ENCODE data around the gene RAP1GAP.

The RAP1GAP gene

DNA sequence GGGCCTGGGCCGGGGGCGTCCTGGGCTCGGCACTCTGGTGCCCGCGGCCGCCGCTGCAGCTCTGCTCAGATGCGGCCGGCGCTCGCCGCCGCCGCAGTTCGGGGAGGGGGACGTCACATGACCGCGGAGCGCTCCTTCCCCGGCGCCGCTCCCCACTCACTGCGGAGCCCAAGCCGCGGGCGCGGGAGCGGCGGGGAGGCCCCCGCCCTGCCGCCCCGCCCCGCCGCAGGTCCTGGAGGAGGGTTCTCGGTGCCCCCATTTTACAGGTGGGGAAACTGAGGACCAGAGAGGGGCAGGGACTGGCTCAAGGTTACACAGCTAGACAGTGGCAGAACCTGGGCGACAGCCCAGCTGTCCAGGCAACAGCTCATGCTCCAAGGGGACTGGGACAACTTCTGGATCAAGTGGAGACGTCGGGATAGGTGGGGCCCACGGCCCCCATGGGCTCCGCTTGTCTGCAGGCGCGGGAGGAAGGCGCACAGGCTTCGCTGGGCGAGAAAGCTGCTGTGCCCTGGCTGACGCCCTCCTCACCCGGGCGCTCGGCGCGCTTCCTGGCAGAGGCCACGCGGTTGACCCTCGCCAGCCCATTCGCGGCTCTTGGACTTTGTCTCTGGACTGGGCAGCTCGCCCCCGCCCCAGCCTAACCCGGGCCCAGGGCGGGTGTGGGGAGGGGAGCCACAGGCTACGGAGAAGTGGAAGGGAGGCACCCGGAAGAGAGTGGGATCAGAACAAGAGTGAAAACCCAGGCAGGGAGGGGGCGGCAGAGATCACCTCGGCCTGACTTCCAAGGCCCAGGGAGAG is at the start of gene RAP1GAP:
Gene RAP1GAP (minus strand): TSS at position 100 of the 801 bp plus-strand sequence. CDS start 49,325 bp downstream, outside the sequence.
- FAIRE-seq: no peak

DNA sequence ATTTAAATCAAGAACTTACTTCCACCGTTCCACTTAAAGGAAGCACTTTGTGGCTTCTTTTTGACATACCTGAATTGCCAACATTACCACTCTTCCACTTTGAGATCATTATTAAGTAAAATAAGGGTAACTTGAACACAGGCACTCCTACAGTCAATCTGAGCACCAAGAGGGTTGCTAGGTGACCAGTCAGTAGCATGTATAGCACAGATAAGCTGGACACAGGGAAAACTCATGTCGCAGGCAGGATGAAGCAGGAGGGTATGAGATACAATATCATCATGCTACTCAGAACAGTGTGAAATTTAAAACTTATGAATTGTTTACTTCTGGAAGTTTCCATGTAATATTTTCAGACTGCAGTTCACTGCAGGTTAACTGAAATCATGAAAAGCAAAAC is 47.0 kb upstream of the RAP1GAP start:
- no peak for FAIRE-seq

DNA sequence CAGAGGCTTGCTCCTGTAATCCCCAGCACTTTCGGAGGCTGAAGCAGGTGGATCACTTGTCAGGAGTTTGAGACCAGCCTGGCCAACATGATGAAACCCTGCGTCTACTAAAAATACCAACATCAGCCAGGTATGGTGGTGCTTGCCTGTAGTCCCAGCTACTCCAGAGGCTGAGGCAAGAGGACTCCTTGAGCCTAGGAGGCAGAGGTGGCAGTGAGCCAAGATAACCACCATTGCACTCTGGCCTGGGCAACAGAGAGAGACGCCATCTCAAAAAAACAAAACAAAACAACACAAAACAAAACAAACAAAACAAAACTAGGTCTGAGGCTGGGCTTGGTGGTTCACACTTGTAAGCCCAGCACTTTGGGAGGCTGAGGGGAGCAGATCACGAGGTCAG is 38.7 kb upstream of the RAP1GAP start:
- no peak for FAIRE-seq

DNA sequence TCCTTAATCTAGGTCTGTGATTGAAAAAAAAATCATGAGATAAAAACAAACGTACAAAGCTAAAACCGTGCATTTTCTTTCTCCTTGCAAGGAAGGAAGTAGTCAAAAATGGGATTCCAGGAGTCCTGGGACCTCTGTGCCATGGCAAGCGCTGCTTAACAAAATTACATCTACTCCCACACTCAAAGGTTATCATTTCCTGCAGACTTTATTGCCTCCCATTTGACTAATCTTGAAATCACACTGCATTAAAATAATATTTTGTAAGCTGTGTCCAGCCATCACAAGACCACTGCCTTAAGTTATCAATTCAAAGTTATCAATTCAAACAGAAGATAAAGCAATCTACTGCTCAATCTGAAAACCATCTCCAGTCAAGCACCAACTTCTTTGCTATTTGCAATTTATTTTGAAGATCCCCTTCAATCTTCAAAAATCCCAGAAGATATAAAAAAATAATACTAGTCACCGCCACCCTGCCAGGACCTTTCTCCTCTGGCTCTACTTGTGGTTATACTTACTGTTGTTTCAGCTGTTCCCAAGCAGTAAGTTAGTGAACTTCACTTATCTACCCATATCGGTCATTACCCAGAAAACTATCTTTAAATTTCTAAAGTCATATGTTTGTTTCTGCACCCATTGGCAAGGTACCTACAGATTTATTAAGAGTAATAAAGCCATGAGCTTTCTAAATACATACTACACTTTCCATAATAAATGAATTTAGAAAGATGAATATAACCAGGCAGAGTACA is 38.1 kb upstream of the RAP1GAP start:
- FAIRE-seq: no peak

DNA sequence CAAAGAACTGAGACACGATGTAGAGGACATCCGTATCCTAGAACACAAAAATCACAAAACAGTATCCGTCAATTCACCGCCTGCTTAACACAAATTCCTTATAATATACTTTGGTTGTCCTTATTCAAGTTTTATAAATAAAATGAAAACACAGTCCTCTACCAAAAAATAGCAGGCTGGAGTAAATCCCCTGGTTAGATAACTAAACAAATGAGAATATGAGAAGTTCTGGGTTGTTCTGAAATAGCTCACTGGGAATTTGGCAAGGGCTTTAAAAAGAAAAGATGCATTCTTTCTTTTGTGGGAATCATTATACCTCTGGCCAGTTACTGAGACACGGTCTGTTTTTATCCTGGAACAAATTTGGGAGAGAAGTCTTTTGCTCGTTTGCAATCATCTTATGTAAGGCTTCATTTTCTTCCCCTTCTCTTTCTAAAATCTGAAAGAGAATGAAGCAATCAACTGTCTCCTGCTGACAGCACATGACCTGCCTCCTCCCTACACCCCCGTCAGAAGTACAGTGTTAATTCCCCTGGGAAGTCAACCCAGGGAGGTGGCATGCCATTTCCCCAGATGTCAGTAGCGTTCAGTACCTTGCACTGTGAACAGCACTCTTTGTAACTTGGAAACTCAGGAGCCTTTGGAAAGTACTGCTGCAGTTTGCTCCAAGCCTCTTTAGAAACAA is 37.1 kb upstream of the RAP1GAP start:
- no peak for FAIRE-seq

DNA sequence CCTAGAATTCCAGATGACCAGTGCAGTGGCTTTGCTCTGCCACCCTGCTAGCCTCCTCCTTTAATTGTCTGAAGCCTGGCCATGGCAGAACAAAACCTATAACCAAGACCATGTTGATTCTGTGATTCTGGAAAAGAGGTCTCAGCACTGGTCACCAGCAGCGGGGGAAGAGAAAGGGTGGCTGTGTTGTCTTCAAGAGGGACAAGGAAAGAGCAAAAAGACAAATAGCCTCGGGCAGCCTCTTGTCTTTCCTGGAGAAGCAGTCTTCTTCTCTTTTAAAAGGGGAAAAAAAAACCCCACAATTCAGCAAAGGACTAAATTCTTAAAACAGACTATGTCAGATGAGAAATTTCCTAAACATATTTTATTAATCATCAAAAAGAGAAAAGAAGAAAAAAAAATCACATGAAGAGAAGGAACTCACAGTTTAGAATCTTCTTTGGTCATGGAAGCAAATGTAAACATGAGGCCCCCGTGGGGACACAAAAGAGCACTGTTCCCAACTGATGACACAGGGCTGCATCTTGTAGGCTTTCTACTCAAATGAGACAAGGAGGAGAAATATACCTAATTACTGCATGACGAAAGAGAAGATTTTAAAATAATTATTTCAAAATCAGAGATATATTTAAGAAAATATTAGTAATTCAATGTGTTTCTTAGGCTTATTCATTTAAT is 36.3 kb upstream of the RAP1GAP start:
- FAIRE-seq: no peak

DNA sequence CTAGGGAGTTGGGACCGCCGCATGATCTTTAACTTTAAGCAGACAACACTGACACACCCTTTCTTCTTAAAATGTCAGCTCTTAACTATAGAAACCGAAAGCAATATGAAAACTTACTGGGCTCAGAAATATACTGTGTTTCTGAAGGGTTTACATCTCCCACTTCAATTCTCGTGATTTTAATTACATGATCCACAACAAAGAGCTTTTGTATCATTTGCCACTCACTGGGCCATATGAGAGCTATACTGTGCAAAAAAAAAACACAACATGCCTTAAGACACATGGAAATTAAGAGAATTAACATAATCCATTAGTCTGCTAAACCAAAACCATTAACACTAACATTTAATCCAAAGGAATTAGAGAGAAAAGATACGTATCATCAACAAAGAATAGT is 35.0 kb upstream of the RAP1GAP start:
- no peak for FAIRE-seq

DNA sequence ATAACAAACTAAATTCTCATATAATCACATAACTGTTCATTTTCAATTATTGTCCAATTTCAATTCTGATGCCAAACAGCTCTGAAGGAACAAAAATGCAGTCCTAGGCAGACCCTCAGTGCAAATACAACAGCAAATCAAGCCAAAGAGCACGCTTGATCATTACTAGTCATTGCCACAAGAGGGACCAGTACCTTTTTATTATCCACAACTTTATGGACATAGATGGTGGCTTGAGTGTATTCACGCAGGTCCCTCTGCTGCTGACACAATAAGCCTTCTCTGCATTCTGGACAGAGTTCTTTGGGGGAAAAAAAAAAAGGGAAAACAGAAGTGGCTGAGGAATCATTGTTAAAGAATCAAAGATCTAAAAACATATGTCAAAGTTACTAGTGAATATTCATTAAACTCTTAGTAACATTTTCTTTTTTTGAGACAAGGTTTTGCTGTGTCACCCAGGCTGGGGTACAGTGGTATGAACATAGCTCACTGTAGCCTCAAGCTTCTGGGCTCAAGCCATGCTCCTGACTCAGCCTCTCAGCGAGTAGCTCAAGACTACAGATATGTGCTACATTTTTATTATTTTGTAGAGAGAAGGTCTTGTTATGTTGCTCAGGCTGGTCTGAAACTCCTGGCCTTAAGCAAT is 34.3 kb upstream of the RAP1GAP start:
- FAIRE-seq: no peak

DNA sequence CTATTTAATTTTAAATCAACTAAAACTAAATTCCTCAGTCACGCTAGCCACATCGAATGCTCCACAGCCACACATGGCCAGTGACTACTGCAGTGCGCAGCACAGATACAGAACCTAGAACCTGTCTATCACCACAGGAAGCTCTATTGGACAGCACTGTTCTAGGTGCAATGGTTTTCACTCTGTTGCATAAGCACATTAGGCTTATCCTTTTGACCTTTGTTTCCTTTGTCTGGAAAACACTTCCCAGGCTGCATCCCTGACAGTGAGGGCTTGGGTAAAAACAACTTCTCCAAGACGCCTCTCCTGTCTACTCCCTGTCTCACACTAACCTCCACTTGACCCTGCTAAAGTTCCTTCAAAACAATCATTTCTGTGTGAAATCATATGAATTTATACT is 33.6 kb upstream of the RAP1GAP start:
- FAIRE-seq: no peak

DNA sequence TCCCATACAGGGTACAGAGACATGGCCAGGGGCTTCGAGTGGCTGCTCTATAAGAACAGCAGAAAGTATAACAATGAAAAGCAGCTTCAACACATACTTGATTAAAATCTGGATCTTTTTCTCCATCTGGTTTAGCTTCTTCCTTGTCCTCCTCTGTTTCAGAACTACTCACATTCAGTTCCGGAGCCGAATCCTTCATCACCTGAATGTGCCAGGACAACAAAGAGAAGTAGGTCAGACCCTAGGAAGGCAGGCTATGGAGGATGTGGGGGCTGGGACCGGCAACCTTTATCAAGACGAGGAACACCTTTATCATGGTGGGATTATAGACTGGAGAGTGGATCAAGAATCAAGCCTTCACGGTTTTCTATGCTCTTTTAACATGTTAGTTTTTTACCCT is 32.2 kb upstream of the RAP1GAP start:
- no peak for FAIRE-seq

DNA sequence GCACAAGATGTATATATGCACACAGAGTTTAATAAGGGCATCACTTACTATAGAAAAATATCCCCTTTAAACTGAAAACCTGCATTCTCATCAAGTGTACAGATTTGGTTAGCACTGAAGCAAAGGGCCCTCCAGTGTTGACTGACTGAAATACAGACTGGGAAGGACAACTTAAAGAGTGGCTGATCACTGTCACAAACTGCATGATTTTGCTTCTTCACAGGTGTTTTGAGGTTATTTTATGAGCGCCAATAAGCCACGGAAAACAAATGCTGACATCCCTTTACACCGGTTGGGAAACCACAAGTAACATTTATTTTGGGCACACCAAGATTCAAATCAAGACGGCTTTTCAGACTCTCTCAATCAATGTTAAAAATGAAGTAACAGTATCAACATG is 30.9 kb upstream of the RAP1GAP start:
- no peak for FAIRE-seq

DNA sequence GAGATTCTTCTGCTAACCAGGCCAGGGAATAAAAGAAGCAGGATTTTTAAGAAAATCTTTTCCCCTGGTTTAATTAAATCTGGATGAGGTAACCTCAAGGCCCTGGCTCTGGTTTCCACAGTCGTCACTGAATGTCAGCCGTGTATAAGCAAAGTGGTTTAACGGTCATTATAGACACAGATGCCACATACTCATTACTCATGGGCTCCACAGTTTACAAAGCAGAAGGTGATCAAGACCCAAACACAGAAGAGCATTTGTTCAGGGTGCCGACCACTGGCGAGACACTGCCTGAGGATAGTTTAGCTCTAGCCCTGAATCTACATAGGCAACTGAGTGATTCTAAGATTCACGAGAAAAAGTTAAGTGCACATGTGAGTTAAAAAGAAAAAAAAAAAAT is 27.8 kb upstream of the RAP1GAP start:
- no peak for FAIRE-seq

DNA sequence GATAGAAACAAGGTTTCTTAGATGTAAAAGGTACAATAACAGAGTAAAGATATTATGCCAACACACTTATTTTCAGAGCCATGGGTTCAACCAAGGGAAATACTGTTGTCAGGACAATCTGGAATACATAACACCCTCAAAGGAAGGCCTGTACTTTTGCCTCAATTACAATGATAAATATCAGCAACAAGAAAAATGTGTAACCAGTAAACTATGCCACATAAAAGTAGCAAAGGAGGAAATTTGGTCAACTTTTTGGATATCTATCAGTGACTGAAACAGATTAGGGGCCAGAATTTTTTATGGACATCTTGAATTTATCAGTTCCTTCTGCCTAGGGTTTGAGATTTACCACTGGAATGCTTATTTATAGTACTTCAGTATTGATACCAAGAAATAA is 24.6 kb upstream of the RAP1GAP start:
- no peak for FAIRE-seq

DNA sequence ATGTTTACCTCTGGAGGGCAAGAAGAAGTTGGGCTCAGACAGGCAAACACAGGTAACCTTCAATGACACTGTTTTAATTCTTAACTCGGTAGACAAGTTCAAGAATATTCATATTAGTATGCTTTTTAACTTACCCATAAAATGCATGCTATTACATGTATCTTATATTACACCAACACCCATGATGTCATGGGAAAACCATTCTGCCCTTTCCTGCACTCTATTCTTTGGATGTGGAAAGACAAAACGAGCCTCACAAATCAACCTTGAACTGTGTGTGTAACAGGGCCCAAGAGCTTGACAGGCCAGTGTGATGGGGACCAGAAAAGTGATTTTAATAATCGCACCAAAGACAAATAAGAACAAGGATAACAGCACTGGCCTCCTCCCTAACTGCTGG is 22.6 kb upstream of the RAP1GAP start:
- FAIRE-seq: no peak

DNA sequence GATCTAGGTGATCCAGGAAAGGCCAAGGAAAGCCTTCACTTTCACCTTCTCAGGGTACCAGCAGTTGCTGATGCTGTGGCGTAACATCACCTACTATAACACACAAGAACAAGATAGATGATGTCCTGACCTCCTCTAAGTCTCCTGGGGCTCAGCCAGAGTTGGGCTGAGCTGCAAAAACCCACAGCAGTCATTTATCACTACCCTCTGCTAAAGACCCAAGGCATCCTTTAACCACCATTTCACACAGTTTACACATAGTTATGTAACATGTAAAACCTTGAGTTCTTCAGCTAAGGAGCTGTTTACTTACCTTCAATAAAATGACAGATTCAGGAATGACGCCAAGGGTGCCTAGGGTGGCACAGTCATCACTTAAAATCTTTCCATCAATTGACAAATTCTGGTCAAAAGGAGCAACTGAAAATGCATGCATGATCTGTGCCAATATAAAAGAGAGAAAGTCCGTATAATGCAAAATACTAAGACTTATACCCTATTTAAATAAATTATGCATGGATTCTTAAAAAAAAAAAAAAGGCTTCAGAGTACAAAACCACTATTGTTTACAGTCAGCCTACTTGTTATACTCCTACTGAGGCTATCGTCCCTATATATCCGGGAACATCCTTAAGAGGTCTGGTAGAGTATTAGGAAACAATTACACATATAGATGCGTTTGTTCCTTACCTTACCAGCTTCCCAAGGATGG is 20.7 kb upstream of the RAP1GAP start:
- no peak for FAIRE-seq

DNA sequence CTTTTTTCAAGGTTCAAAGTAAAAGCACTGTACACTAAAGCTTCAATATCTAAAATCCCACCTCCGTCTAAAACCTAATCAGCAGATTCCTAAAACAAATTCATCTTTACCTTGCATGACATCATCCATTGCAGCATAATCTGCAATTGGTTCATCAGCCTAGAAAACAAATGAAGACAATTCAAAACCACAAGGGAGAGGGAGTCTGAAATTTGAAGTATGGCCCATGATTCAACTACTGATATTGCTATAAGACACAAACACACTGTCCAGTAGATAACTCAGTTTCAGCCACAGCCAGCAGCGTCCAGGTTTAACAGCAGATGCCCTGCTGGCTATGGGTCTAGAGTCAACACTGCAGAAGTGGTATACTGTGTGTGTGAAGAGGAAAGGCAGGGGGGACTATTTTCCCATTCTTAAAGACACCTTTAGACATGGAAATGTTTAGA is 17.9 kb upstream of the RAP1GAP start:
- no peak for FAIRE-seq

DNA sequence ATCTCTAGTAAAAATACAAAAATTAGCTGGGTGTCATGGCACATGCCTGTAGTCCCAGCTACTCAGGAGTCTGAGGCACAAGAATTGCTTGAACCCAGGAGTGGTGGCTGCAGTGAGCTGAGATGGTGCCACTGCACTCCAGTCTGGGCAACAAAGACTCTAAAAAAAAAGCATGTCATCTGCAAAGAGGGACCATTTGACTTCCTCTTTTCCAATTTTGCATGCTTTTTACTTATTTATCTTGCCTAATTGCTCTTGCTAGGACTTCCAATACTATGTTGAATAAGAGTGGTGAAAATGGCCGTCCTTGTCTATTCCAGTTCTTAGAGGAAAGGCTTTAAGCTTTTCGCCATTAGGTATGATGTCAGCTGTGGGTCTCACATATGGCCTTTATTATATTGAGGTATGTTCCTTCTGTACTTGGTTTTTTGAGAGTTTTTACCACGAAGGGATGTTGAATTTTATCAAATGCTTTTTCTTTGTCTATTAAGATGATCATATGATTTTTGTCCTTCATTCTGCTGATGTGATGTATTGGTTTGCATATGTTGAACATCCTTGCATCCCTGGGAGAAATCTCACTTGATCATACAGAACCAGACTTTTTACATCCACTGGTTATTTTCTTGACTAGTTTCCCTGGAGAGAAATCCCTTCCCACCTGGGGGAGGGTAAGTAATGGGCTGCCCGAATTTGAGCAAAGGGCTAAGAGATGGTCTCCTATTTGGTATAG is 17.0 kb upstream of the RAP1GAP start:
- FAIRE-seq: no peak

DNA sequence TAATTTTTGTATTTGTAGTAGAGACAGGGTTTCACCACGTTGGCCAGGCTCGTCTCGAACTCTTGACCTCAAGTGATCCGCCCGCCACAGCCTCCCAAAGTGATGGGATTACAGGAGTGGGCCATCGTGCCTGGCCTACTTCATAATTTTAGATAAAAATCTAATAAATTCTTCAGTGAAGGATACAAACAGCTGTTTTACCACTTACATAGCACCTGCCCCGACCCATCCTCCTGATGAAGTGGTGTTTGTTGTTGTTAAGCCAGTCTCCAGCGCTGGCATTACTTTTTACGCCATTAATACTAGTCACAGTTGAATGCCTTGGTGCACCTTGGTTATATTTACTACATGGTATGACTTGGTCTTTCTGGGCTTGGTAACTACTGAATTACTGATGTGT is 12.3 kb upstream of the RAP1GAP start:
- no peak for FAIRE-seq

DNA sequence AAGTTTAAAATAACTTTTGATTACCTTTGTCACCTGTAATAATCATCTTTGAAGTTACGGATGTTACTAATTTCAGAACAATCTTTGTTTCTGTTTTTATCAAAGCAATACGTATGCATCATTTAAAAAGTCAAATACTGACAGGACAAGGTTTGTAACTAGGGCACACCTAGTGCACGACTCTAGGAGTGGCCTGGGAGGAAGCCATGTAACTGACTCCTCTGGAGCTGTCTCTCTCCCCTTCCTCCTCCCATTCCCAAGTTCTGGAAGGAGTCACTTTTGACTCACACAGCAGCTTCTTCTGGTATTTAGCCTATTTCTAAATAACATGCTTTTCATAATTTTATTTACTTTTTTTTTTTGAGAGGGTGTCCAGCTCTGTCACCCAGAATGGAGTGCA is 11.8 kb upstream of the RAP1GAP start:
- no peak for FAIRE-seq

DNA sequence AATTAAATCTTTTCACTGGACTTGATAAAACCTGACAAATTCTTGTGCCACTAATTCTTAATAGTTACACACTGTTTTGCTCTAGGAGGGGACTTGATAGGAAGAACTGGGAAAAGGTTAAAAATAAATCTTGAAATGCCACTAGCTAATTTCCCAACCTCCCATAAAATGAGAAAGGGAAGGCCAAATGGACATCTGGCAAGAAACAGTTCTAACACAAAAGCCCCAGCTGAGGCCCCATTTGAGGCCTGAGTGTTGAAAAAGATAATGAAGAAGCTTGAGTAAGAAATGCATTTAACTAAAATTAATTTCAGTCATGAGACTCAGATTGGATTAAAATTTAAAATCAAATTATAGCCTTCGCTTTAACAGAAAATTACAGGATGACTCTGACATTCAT is 11.2 kb upstream of the RAP1GAP start:
- no peak for FAIRE-seq

DNA sequence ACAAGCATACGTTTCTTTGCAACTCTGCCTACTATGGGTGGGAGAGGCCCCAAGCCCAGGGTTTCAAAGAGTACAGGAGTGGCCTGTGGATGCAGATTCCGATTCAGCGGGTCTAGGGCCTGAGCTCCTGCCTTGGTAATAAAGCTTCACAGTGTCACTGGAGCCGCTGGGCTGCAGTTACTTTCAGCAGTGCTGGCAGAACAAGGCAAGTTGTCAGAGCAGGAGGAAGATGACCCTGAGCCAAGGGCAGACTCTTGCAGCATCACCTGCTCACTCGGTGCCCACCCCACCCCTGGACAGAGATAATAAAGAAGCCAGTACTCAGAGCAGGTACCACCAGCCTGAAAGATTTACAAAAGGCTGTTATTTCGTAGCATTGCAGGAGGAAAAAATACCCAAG is 8.0 kb upstream of the RAP1GAP start:
- no peak for FAIRE-seq

Data from A204.1 (cell line).